ENCODE data around the gene RAX2. TPM values are rescaled to one million over a fixed set of nuclear protein-coding genes. Genes with fewer than 3 reads are reported as not detected.

Gene RAX2
- total RNA-seq, 4 donors from 2014 or later = not detected

- TF ChIP-seq, protein P1, sequence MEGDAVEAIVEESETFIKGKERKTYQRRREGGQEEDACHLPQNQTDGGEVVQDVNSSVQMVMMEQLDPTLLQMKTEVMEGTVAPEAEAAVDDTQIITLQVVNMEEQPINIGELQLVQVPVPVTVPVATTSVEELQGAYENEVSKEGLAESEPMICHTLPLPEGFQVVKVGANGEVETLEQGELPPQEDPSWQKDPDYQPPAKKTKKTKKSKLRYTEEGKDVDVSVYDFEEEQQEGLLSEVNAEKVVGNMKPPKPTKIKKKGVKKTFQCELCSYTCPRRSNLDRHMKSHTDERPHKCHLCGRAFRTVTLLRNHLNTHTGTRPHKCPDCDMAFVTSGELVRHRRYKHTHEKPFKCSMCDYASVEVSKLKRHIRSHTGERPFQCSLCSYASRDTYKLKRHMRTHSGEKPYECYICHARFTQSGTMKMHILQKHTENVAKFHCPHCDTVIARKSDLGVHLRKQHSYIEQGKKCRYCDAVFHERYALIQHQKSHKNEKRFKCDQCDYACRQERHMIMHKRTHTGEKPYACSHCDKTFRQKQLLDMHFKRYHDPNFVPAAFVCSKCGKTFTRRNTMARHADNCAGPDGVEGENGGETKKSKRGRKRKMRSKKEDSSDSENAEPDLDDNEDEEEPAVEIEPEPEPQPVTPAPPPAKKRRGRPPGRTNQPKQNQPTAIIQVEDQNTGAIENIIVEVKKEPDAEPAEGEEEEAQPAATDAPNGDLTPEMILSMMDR (IDR thresholded peaks at IDR 0.05) = no peak
- TF ChIP-seq POLR2A (IDR thresholded peaks at IDR 0.05; ENCODE audit: low read depth) = no peak
- no peaks in the 10 kb centered on the region for H3K9me3 ChIP-seq
- 70% methylated on average over 8 of the region's 38 CpGs for WGBS
- H3K36me3 ChIP-seq = no peaks in the 10 kb centered on the region
- intact Hi-C loops (cut with DNase I) = no loop called here
- H3K4me3 ChIP-seq = no peak overlapping the region
- no peak for DNase-seq (ENCODE audit: extremely low spot score)
- H3K4me1 ChIP-seq = peaks cover 6 to 14% (median 8%) of the 10 kb centered on the region in 4 donors
- H3K27ac ChIP-seq (replicated peaks in 1 of 4) = no peak overlapping the region
- peaks cover 0 to 22% (median 0%) of the 10 kb centered on the region in 4 donors for H3K27me3 ChIP-seq
Observed at GRCh38 chr19:3810708-3811355, 38.8 kb upstream of the RAX2 start.

DNA sequence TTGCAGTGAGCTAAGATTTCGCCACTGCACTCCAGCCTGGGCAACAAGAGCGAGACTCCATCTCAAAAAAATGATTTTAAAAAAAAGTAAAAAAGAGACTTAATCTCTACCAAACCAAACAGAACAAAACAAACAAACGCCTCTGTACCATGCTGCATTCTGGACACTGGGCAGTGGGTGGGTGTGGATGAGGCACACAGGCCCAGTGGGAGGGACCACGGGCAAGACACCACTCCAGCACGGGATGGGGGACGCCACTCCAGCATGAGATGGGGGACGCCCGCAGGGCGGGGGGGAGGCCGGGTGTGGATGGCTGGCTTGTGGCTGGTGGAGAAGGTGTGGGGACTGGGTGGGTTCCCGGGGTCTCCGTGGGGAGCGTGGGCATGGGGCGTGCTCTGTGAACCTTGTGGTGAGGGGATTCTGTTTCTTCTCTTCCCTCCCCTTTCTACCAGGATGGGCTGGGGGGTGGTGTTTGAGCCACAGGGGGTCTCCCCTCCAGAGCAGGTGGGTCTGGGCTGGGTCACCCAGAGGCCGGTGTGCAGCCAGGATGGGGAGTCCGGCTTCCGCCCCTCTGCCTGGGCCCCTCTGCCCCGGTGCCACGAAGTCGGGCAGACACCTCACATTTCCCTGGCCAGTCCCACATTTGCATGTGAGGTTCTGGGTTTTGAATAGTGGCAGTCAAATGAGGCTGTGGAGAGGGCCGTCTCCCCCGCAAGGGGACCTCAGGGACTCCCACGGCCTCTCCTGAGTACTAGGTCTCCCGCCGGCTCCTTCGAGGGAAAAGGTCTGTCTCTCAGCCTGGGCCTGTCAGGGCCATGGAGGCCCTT, 38.1 kb upstream of the RAX2 start:
- Histone ChIP-seq H3K4me1 (peaks cover 6 to 14% (median 8%) of the 10 kb centered on the region in 4 donors), H3K27ac (replicated peaks in 1 of 4) (no peak overlapping the region), H3K4me3 (no peak overlapping the region), H3K9me3 (no peaks in the 10 kb centered on the region), H3K27me3 (peaks cover 0 to 22% (median 0%) of the 10 kb centered on the region in 4 donors), H3K36me3 (no peaks in the 10 kb centered on the region)
- no peak for TF ChIP-seq POLR2A (IDR thresholded peaks at IDR 0.05; ENCODE audit: low read depth)
- TF ChIP-seq POLR2AphosphoS5 (IDR thresholded peaks at IDR 0.05) = no peak
- no peak for TF ChIP-seq EP300 (IDR thresholded peaks at IDR 0.05)
- TF ChIP-seq, protein P1 (IDR thresholded peaks at IDR 0.05) = no peak
- 85% methylated on average over 15 of the region's 26 CpGs for WGBS
- no peak for DNase-seq (ENCODE audit: extremely low spot score)
- intact Hi-C loops (cut with DNase I) = no loop called here

- intact Hi-C loops (cut with DNase I) = no loop called here
- TF ChIP-seq, protein P1 (IDR thresholded peaks at IDR 0.05) = no peak
- TF ChIP-seq POLR2AphosphoS5 (IDR thresholded peaks at IDR 0.05) = no peak
- 84% methylated on average over 18 of the region's 33 CpGs for WGBS
- DNase-seq (ENCODE audit: extremely low spot score) = no peak
- Histone ChIP-seq H3K36me3 (no peaks in the 10 kb centered on the region), H3K27ac (replicated peaks in 1 of 4) (no peak overlapping the region), H3K9me3 (no peaks in the 10 kb centered on the region), H3K4me1 (peaks cover 6 to 12% (median 8%) of the 10 kb centered on the region in 4 donors), H3K4me3 (no peak overlapping the region), H3K27me3 (peaks cover 0 to 30% (median 0%) of the 10 kb centered on the region in 4 donors)
Observed at GRCh38 chr19:3808420-3809143, 36.6 kb upstream of the RAX2 start.

GRCh38 chr19:3807574-3808354, 35.7 kb upstream of the RAX2 start:
- WGBS = 94% methylated on average over 28 of the region's 35 CpGs
- TF ChIP-seq POLR2A (IDR thresholded peaks at IDR 0.05; ENCODE audit: low read depth) = no peak
- TF ChIP-seq, protein P1 (IDR thresholded peaks at IDR 0.05) = no peak
- no peak for TF ChIP-seq POLR2AphosphoS5 (IDR thresholded peaks at IDR 0.05)
- Histone ChIP-seq H3K9me3 (no peaks in the 10 kb centered on the region), H3K36me3 (no peaks in the 10 kb centered on the region), H3K27me3 (peaks cover 0 to 36% (median 0%) of the 10 kb centered on the region in 4 donors), H3K4me1 (peaks cover 0 to 6% (median under 1%) of the 10 kb centered on the region in 4 donors), H3K4me3 (no peak overlapping the region), H3K27ac (replicated peaks in 1 of 4) (no peak overlapping the region)
- intact Hi-C loops (cut with DNase I) = no loop called here
- no peak for DNase-seq (ENCODE audit: extremely low spot score)
